H7 (cell line): ENCODE measurements around the gene YLPM1. TPM values are rescaled to one million over a fixed set of nuclear protein-coding genes. Genes with fewer than 3 reads are reported as not detected.

Experiments used
- DNase-seq: peaks from one replicate; pipeline ENCODE4 v3.0.0; 2012
- H3K27me3 ChIP-seq: 2 replicates; pipeline ENCODE4 v1.6.0; 2011; ENCODE audit warnings: mild to moderate bottlenecking, low read length; ENCODE audit not compliant: control insufficient read depth, insufficient read depth
- H3K36me3 ChIP-seq: replicated peaks from 2 replicates; pipeline ENCODE4 v1.5.1; 2011; ENCODE audit warnings: low read length; ENCODE audit not compliant: control insufficient read depth, insufficient read depth
- H3K4me3 ChIP-seq: 2 replicates; pipeline ENCODE4 v1.5.1; 2011; ENCODE audit warnings: low read depth, mild to moderate bottlenecking, control low read depth, low read length, moderate library complexity; ENCODE audit not compliant: insufficient read depth
- total RNA-seq: library from RNA; depleted of rRNA; stranded (reverse); fragments of >200 nt; shearing (Covaris generic); gene quantifications from 2 replicates; pipeline ENCODE4 v1.2.3, GENCODE V29; 2014

Gene YLPM1
- total RNA-seq, 1 experiment from 2014 or later: 10.1 TPM

- peaks cover 25% of the 10 kb centered on the region for H3K36me3 ChIP-seq
Measured at GRCh38 chr14:74816124-74816523, 53.0 kb downstream of the YLPM1 start.

GRCh38 chr14:74820288-74820687 lies 57.2 kb downstream of the YLPM1 start:
- Histone ChIP-seq H3K36me3 (peaks cover 17% of the 10 kb centered on the region), H3K4me3 (no peak overlapping the region), H3K27me3 (no peaks in the 10 kb centered on the region)
- DNase-seq: no peak

More at GRCh38 chr14:74816124-74816523, 53.0 kb downstream of the YLPM1 start:
- H3K27me3 ChIP-seq: no peaks in the 10 kb centered on the region
- no peak for DNase-seq
- H3K4me3 ChIP-seq: no peak overlapping the region

GRCh38 chr14:74821267-74821915 lies 58.3 kb downstream of the YLPM1 start:
- Histone ChIP-seq H3K36me3 (peaks cover 17% of the 10 kb centered on the region), H3K4me3 (no peak overlapping the region), H3K27me3 (no peaks in the 10 kb centered on the region)
- no peak for DNase-seq

- Histone ChIP-seq H3K4me3 (no peak overlapping the region), H3K36me3 (peaks cover 3% of the 10 kb centered on the region), H3K27me3 (no peaks in the 10 kb centered on the region)
- DNase-seq: no peak
Measured at GRCh38 chr14:74824997-74825396, 61.9 kb downstream of the YLPM1 start.

- peak; percentile 11 for DNase-seq
- Histone ChIP-seq H3K36me3 (peaks cover 3% of the 10 kb centered on the region), H3K4me3 (no peak overlapping the region), H3K27me3 (no peaks in the 10 kb centered on the region)
Measured at GRCh38 chr14:74826574-74826973, 63.5 kb downstream of the YLPM1 start.

- Histone ChIP-seq H3K27me3 (no peaks in the 10 kb centered on the region), H3K4me3 (no peak overlapping the region), H3K36me3 (peaks cover 3% of the 10 kb centered on the region)
- DNase-seq: no peak
Measured at GRCh38 chr14:74829251-74829650, 66.1 kb downstream of the YLPM1 start.

GRCh38 chr14:74832849-74833248 lies 69.7 kb downstream of the YLPM1 start:
- H3K36me3 ChIP-seq: peaks cover 3% of the 10 kb centered on the region
- H3K4me3 ChIP-seq: no peak overlapping the region
- no peak for DNase-seq

GRCh38 chr14:74834692-74835392 lies 71.7 kb downstream of the YLPM1 start:
- no peaks in the 10 kb centered on the region for H3K27me3 ChIP-seq
- no peak for DNase-seq
- peaks cover 1% of the 10 kb centered on the region; the same call in 1 of the 2 replicates for H3K36me3 ChIP-seq
- no peak overlapping the region for H3K4me3 ChIP-seq

More at GRCh38 chr14:74832849-74833248, 69.7 kb downstream of the YLPM1 start:
- no peaks in the 10 kb centered on the region for H3K27me3 ChIP-seq

- no peak overlapping the region for H3K4me3 ChIP-seq
- no peak for DNase-seq
- peaks cover 1% of the 10 kb centered on the region for H3K36me3 ChIP-seq
- H3K27me3 ChIP-seq: no peaks in the 10 kb centered on the region
Measured at GRCh38 chr14:74835645-74836250, 72.6 kb downstream of the YLPM1 start.

- Histone ChIP-seq H3K36me3 (peaks cover 1% of the 10 kb centered on the region), H3K27me3 (no peaks in the 10 kb centered on the region), H3K4me3 (no peak overlapping the region)
- DNase-seq: no peak
Measured at GRCh38 chr14:74836251-74836960, 73.3 kb downstream of the YLPM1 start.

GRCh38 chr14:74838166-74838565 lies 75.0 kb downstream of the YLPM1 start:
- Histone ChIP-seq H3K27me3 (no peaks in the 10 kb centered on the region), H3K36me3 (peaks cover 1% of the 10 kb centered on the region), H3K4me3 (no peak overlapping the region)
- no peak for DNase-seq

- no peak for DNase-seq
- H3K36me3 ChIP-seq: peaks cover 1% of the 10 kb centered on the region
- H3K27me3 ChIP-seq: no peaks in the 10 kb centered on the region
- H3K4me3 ChIP-seq: no peak overlapping the region
Measured at GRCh38 chr14:74840603-74841030, 77.5 kb downstream of the YLPM1 start.

- Histone ChIP-seq H3K36me3 (peaks cover 1% of the 10 kb centered on the region), H3K4me3 (no peak overlapping the region), H3K27me3 (no peaks in the 10 kb centered on the region)
- no peak for DNase-seq
Measured at GRCh38 chr14:74841230-74842207, 78.4 kb downstream of the YLPM1 start.

- H3K27me3 ChIP-seq: no peaks in the 10 kb centered on the region
- peaks cover 1% of the 10 kb centered on the region for H3K36me3 ChIP-seq
- no peak overlapping the region for H3K4me3 ChIP-seq
- DNase-seq: no peak
Measured at GRCh38 chr14:74843653-74844052, 80.5 kb downstream of the YLPM1 start.
